ENCODE data around the gene SPATC1L.

GRCh38 chr21:46171996-46172862 lies 12.0 kb downstream of the SPATC1L start:
- TF ChIP-seq CTCF (conservative IDR thresholded peaks at IDR 0.05) (no peak), ZFX (IDR thresholded peaks at IDR 0.05) (no peak)

Data from C4-2B (cell line).